ENCODE data around the gene TCF7L2. TPM values are rescaled to one million over a fixed set of nuclear protein-coding genes. Genes with fewer than 3 reads are reported as not detected.

The TCF7L2 gene
- total RNA-seq, 2 donors from 2014 or later = 9.1 to 25.7 TPM

GRCh38 chr10:113169111-113169510 lies 219.1 kb downstream of the TCF7L2 start:
- TF ChIP-seq CTCF (IDR thresholded peaks at IDR 0.05) = no peak
- Histone ChIP-seq H3K4me1 (no peaks in the 10 kb centered on the region), H3K9me3 (no peaks in the 10 kb centered on the region), H3K36me3 (replicated peaks in 1 of 2; ENCODE audit: insufficient read depth in 1 of 2, low read depth in 2 of 2) (peaks cover 0 to 3% of the 10 kb centered on the region in 2 donors), H3K27me3 (no peaks in the 10 kb centered on the region), H3K27ac (no peak overlapping the region), H3K4me3 (no peak overlapping the region)
- 86 to 88% methylated on average over 10 of the region's 10 CpGs for WGBS, 2 donors
- DNase-seq (no peak), ATAC-seq (no peak)
- intact Hi-C loops (cut with DNase I) = no loop called here

- Histone ChIP-seq H3K36me3 (replicated peaks in 1 of 2; ENCODE audit: insufficient read depth in 1 of 2, low read depth in 2 of 2) (peaks cover 0 to 3% of the 10 kb centered on the region in 2 donors), H3K27me3 (no peaks in the 10 kb centered on the region), H3K27ac (no peak overlapping the region), H3K4me1 (no peaks in the 10 kb centered on the region), H3K4me3 (no peak overlapping the region), H3K9me3 (no peaks in the 10 kb centered on the region)
- intact Hi-C loops (cut with DNase I) = no loop called here
- 83 to 88% methylated on average over 13 to 14 of the region's 14 CpGs for WGBS, 2 donors
- no peak for TF ChIP-seq CTCF (IDR thresholded peaks at IDR 0.05)
- no peak for TF ChIP-seq POLR2A (IDR thresholded peaks at IDR 0.05)
- DNase-seq (no peak), ATAC-seq (no peak)
These were observed 219.9 kb downstream of the TCF7L2 start for GRCh38 chr10:113169853-113170460.

GRCh38 chr10:113171662-113172061 lies 221.6 kb downstream of the TCF7L2 start:
- Histone ChIP-seq H3K27me3 (no peaks in the 10 kb centered on the region), H3K9me3 (no peaks in the 10 kb centered on the region), H3K36me3 (replicated peaks in 1 of 2; ENCODE audit: insufficient read depth in 1 of 2, low read depth in 2 of 2) (no peaks in the 10 kb centered on the region), H3K4me1 (no peaks in the 10 kb centered on the region), H3K4me3 (no peak overlapping the region), H3K27ac (no peak overlapping the region)
- DNase-seq = no peak
- ATAC-seq = no peak
- intact Hi-C loops (cut with DNase I) = no loop called here
- WGBS, 2 donors = 87 to 89% methylated on average over 11 of the region's 11 CpGs
- TF ChIP-seq CTCF (IDR thresholded peaks at IDR 0.05) = no peak

- no peak overlapping the region for H3K27ac ChIP-seq
- no peak overlapping the region for H3K4me3 ChIP-seq
- TF ChIP-seq CTCF (IDR thresholded peaks at IDR 0.05) = no peak
- no peak for TF ChIP-seq POLR2A (IDR thresholded peaks at IDR 0.05)
- 83 to 91% methylated on average over 3 of the region's 3 CpGs for WGBS, 2 donors
- DNase-seq = no peak
- no peak for ATAC-seq
- no peaks in the 10 kb centered on the region for H3K4me1 ChIP-seq
- intact Hi-C loops (cut with DNase I) = no loop called here
- no peaks in the 10 kb centered on the region for H3K36me3 ChIP-seq (replicated peaks in 1 of 2; ENCODE audit: insufficient read depth in 1 of 2, low read depth in 2 of 2)
- H3K9me3 ChIP-seq = no peaks in the 10 kb centered on the region
- no peaks in the 10 kb centered on the region for H3K27me3 ChIP-seq
These were observed 225.1 kb downstream of the TCF7L2 start for GRCh38 chr10:113175176-113175575.

All from body of pancreas (tissue), 4 donors.